HepG2 (cell line): ENCODE data around the gene LASP1. TPM values are rescaled to one million over a fixed set of nuclear protein-coding genes. Genes with fewer than 3 reads are reported as not detected.
A peak's percentile ranks its signal among the peaks of the same experiment; 100 is the strongest.

Source experiments
- AGO2 ChIP-seq: fragments of 200-400 bp; formaldehyde crosslinking; optimal IDR thresholded peaks from 2 replicates; pipeline ENCODE3; 2017; ENCODE audit warnings: mild to moderate bottlenecking, low read depth, low read length, moderate library complexity
- ATAD3A ChIP-seq: sonication (generic); formaldehyde crosslinking; IDR thresholded peaks from 2 replicates; pipeline ENCODE4 v1.4.0; 2020; ENCODE audit warnings: missing genetic modification reagents
- BHLHE40 ChIP-seq: IDR thresholded peaks from 2 replicates; pipeline ENCODE4 v1.6.1; 2011; ENCODE audit warnings: low read length, improper control_type of control experiment
- CREB1 ChIP-seq, 2 experiments: fragments of 450-650 bp in 1 of 2; IDR thresholded peaks; 2 replicates each; pipeline ENCODE4 v1.6.1; 2016 to 2017; ENCODE audit warnings: control low read depth in 1 of 2, mild to moderate bottlenecking in 1 of 2, missing compliant biosample characterization in 1 of 2, missing genetic modification characterization in 1 of 2
- FLYWCH1 ChIP-seq: sonication (generic); formaldehyde crosslinking; IDR thresholded peaks from 2 replicates; pipeline ENCODE4 v1.8.1; 2023; ENCODE audit warnings: mild to moderate bottlenecking, missing genetic modification reagents
- FOXA1 ChIP-seq, 2 experiments: fragments of 450-650 bp in 1 of 2; sonication (generic) in 1 of 2; formaldehyde crosslinking in 1 of 2; IDR thresholded peaks; 2 replicates each; pipeline versions ENCODE4 v1.4.0 to v1.6.1; 2016 to 2020; ENCODE audit warnings: missing genetic modification reagents in 1 of 2
- FOXJ3 ChIP-seq: sonication (generic); formaldehyde crosslinking; IDR thresholded peaks from 2 replicates; pipeline ENCODE4 v1.4.0; 2020; ENCODE audit warnings: missing genetic modification reagents, mild to moderate bottlenecking, borderline replicate concordance
- HMG20A ChIP-seq: IDR thresholded peaks from 2 replicates; pipeline ENCODE4 v1.6.1; 2016; ENCODE audit warnings: borderline replicate concordance
- HOXD1 ChIP-seq: sonication (generic); formaldehyde crosslinking; IDR thresholded peaks from 2 replicates; pipeline ENCODE4 v1.5.0; 2020; ENCODE audit warnings: missing genetic modification reagents
- KAT8 ChIP-seq: IDR thresholded peaks from 2 replicates; pipeline ENCODE4 v1.6.1; 2016; ENCODE audit warnings: missing genetic modification reagents, missing compliant biosample characterization
- KLF15 ChIP-seq: sonication (generic); formaldehyde crosslinking; IDR thresholded peaks from 2 replicates; pipeline ENCODE4 v1.8.1; 2023; ENCODE audit warnings: borderline replicate concordance, mild to moderate bottlenecking, inconsistent platforms, missing genetic modification reagents, mixed read lengths
- MED1 ChIP-seq: sonication (generic); formaldehyde crosslinking; IDR thresholded peaks from 2 replicates; pipeline ENCODE4 v1.4.0; 2020; ENCODE audit warnings: missing genetic modification reagents
- MED13 ChIP-seq: sonication (generic); formaldehyde crosslinking; IDR thresholded peaks from 2 replicates; pipeline ENCODE4 v1.5.0; 2020; ENCODE audit warnings: missing genetic modification reagents
- MTA3 ChIP-seq: sonication (generic); formaldehyde crosslinking; IDR thresholded peaks from 2 replicates; pipeline ENCODE4 v1.4.0; 2020; ENCODE audit warnings: missing genetic modification reagents
- NFKB2 ChIP-seq: sonication (generic); formaldehyde crosslinking; IDR thresholded peaks from 2 replicates; pipeline ENCODE4 v1.4.0; 2020; ENCODE audit warnings: missing genetic modification reagents, borderline replicate concordance
- PAWR ChIP-seq: sonication (generic); formaldehyde crosslinking; IDR thresholded peaks from 2 replicates; pipeline ENCODE4 v1.4.0; 2020; ENCODE audit warnings: missing genetic modification reagents, mild to moderate bottlenecking, borderline replicate concordance
- RAD21 ChIP-seq: fragments of 450-650 bp; formaldehyde crosslinking; IDR thresholded peaks from 2 replicates; pipeline ENCODE4 v1.5.0; 2020; ENCODE audit warnings: mild to moderate bottlenecking
- RORA ChIP-seq: sonication (generic); formaldehyde crosslinking; IDR thresholded peaks from 2 replicates; pipeline ENCODE4 v1.5.0; 2020; ENCODE audit warnings: mild to moderate bottlenecking, missing genetic modification reagents, moderate library complexity
- SALL1 ChIP-seq: sonication (generic); formaldehyde crosslinking; IDR thresholded peaks from 2 replicates; pipeline ENCODE4 v1.8.0; 2022; ENCODE audit warnings: mild to moderate bottlenecking, missing genetic modification reagents
- SALL2 ChIP-seq: sonication (generic); formaldehyde crosslinking; IDR thresholded peaks from 2 replicates; pipeline ENCODE4 v1.8.1; 2023; ENCODE audit warnings: mild to moderate bottlenecking, missing genetic modification reagents, inconsistent platforms
- TOE1 ChIP-seq: sonication (generic); formaldehyde crosslinking; IDR thresholded peaks from 2 replicates; pipeline ENCODE4 v1.4.0; 2020; ENCODE audit warnings: mild to moderate bottlenecking, missing genetic modification reagents
- ZBTB7B ChIP-seq: sonication (generic); formaldehyde crosslinking; IDR thresholded peaks from 2 replicates; pipeline ENCODE4 v1.4.0; 2020; ENCODE audit warnings: missing genetic modification reagents
- ZFP41 ChIP-seq: sonication (generic); formaldehyde crosslinking; IDR thresholded peaks from 2 replicates; pipeline ENCODE4 v1.4.0; 2020; ENCODE audit warnings: mild to moderate bottlenecking, missing genetic modification reagents, borderline replicate concordance
- ZIK1 ChIP-seq: sonication (generic); formaldehyde crosslinking; IDR thresholded peaks from 2 replicates; pipeline ENCODE4 v1.5.0; 2020; ENCODE audit warnings: mild to moderate bottlenecking, low read depth, missing genetic modification reagents, borderline replicate concordance
- ZNF24 ChIP-seq: fragments of 450-650 bp; IDR thresholded peaks from 2 replicates; pipeline ENCODE4 v1.6.1; 2017; ENCODE audit warnings: antibody characterized with exemption, mild to moderate bottlenecking
- ZNF3 ChIP-seq: IDR thresholded peaks from 2 replicates; pipeline ENCODE4 v1.7.0; 2017; ENCODE audit warnings: inconsistent platforms
- ZNF468 ChIP-seq: sonication (generic); formaldehyde crosslinking; IDR thresholded peaks from 2 replicates; pipeline ENCODE4 v1.8.0; 2022; ENCODE audit warnings: mild to moderate bottlenecking, moderate library complexity, missing genetic modification reagents
- ZNF562 ChIP-seq: sonication (generic); formaldehyde crosslinking; IDR thresholded peaks from 2 replicates; pipeline ENCODE4 v1.8.0; 2022; ENCODE audit warnings: missing genetic modification reagents, borderline replicate concordance
- ZNF710 ChIP-seq: sonication (generic); formaldehyde crosslinking; IDR thresholded peaks from 2 replicates; pipeline ENCODE4 v1.5.0; 2020; ENCODE audit warnings: mild to moderate bottlenecking, missing genetic modification reagents, borderline replicate concordance
- ZNF879 ChIP-seq: sonication (generic); formaldehyde crosslinking; IDR thresholded peaks from 2 replicates; pipeline ENCODE4 v1.8.1; 2023; ENCODE audit warnings: missing genetic modification reagents
- ZNF891 ChIP-seq: sonication (generic); formaldehyde crosslinking; IDR thresholded peaks from 2 replicates; pipeline ENCODE4 v1.5.0; 2020; ENCODE audit warnings: mild to moderate bottlenecking, missing genetic modification reagents
- polyA plus RNA-seq, 8 experiments: library from polyadenylated mRNA; depleted of rRNA in 3 of 8; stranded (reverse) in 7 of 8; unstranded in 1 of 8; fragments of >200 nt; fragmentation: Illumina TruSeq in 4 of 8; extraction: Trizol in 4 of 8; gene quantifications; 2 replicates each; pipeline versions ENCODE4 v1.2.1 to v1.2.3, GENCODE V29; 2011 to 2016; ENCODE audit warnings: low read depth in 4 of 8, missing spikeins in 1 of 8, mixed read lengths in 1 of 8; ENCODE audit not compliant: insufficient read depth in 1 of 8
- total RNA-seq, 5 experiments: library from RNA; depleted of rRNA; stranded (reverse); fragments of >200 nt; fragmentation: Illumina TruSeq; extraction: Trizol; gene quantifications; 2 replicates each; pipeline ENCODE4 v1.2.3, GENCODE V29; 2016; ENCODE audit warnings: low read depth in 1 of 5

Gene LASP1
- total and polyA plus RNA-seq, 2 of the 13 experiments (the other 11 are each of a cell fraction or from before 2014, with no cell fraction given): 70.1 to 97.0 TPM

GRCh38 chr17:38853292-38854219 lies 16.3 kb upstream of the LASP1 start, which contains the start of gene RPL23 (continued):
- peak; percentile 97 for TF ChIP-seq ZNF891 (CRISPR knock-in tag)
- peak; percentile 91; the same call in 1 of the 2 replicates for TF ChIP-seq ZFP41 (CRISPR knock-in tag)
- TF ChIP-seq FOXA1 (IDR thresholded peaks at IDR 0.05): no peak
- TF ChIP-seq FOXA1 (CRISPR knock-in tag; IDR thresholded peaks at IDR 0.05): peak; percentile 32; the same call in 1 of the 2 replicates
- peak; percentile 86 for TF ChIP-seq BHLHE40
- 0 out of 2 replicates have a peak, but pooled peaks have one; percentile 40 for TF ChIP-seq ZNF468 (CRISPR knock-in tag)
- peak; percentile 71 for TF ChIP-seq ZIK1
- peak; percentile 78 for TF ChIP-seq ATAD3A
- peak; percentile 56; the same call in 1 of the 2 replicates for TF ChIP-seq RAD21 (CRISPR knock-in tag)
- peak; percentile 91 for TF ChIP-seq SALL2 (CRISPR knock-in tag)
- TF ChIP-seq ZNF3 (CRISPR knock-in tag): no peak
- no peak for TF ChIP-seq ZNF24
- peak; percentile 90 for TF ChIP-seq MED1
- peak; percentile 87; the same call in 1 of the 2 replicates for TF ChIP-seq HOXD1 (CRISPR knock-in tag)
- TF ChIP-seq FLYWCH1 (CRISPR knock-in tag): 0 out of 2 replicates have a peak, but pooled peaks have one; percentile 37
- TF ChIP-seq SALL1 (CRISPR knock-in tag): peak; percentile 96
- no peak for TF ChIP-seq MTA3 (CRISPR knock-in tag)
- 0 out of 2 replicates have a peak, but pooled peaks have one; percentile 5 for TF ChIP-seq RORA (CRISPR knock-in tag)
- TF ChIP-seq MED13 (CRISPR knock-in tag): peak; percentile 88
- peak; percentile 97 for TF ChIP-seq CREB1 (IDR thresholded peaks at IDR 0.05)
- peak; percentile 100 for TF ChIP-seq CREB1 (CRISPR knock-in tag; IDR thresholded peaks at IDR 0.05)
- TF ChIP-seq AGO2: peak; percentile 92
- peak; percentile 86 for TF ChIP-seq TOE1 (CRISPR knock-in tag)
- peak; percentile 100 for TF ChIP-seq KAT8 (CRISPR knock-in tag)
- peak; percentile 93 for TF ChIP-seq ZNF710 (CRISPR knock-in tag)
- TF ChIP-seq PAWR: peak; percentile 77; the same call in 1 of the 2 replicates
- no peak for TF ChIP-seq ZNF879
- TF ChIP-seq ZBTB7B (CRISPR knock-in tag): peak; percentile 75
- peak; percentile 50; the same call in 1 of the 2 replicates for TF ChIP-seq KLF15 (CRISPR knock-in tag)
- TF ChIP-seq NFKB2 (CRISPR knock-in tag): peak; percentile 99
- TF ChIP-seq ZNF562: 0 out of 2 replicates have a peak, but pooled peaks have one; percentile 48
- peak; percentile 86; the same call in 1 of the 2 replicates for TF ChIP-seq FOXJ3 (CRISPR knock-in tag)
- peak; percentile 55; the same call in 1 of the 2 replicates for TF ChIP-seq HMG20A (CRISPR knock-in tag)
